ENCODE results near the gene DIS3L2.

DIS3L2 gene

DNA sequence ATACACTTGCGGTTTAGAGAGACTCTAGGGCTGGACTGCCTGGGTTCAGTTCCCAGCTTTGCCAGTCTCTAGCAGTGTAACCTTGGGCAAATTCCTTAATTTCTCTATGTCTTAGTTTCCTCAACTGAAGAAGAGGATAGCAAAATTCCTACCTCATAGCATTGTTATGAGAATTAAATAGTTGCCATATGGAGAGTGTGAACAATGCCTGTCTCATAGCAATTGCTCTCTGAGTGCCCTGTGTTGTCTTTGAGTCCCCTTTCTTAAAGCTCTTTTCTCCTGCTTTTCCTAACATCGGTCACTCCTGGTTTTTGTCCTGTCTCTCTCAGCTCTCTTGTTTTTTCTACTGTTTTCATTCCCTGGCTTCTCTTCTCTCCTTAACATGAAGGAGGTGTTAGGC, 300.3 kb downstream of the DIS3L2 start:
- Histone ChIP-seq H3K4me3 (ENCODE audit: low read length) (no peak overlapping the region), H3K27me3 (ENCODE audit: insufficient read depth, low read length) (no peaks in the 10 kb centered on the region), H2AFZ (ENCODE audit: low read depth, low read length) (no peak overlapping the region), H3K9me3 (ENCODE audit: low read length) (no peaks in the 10 kb centered on the region), H3K4me1 (ENCODE audit: insufficient read depth, low read length) (peaks cover 37% of the 10 kb centered on the region), H3K36me3 (ENCODE audit: insufficient read depth, low read length) (no peaks in the 10 kb centered on the region)

DNA sequence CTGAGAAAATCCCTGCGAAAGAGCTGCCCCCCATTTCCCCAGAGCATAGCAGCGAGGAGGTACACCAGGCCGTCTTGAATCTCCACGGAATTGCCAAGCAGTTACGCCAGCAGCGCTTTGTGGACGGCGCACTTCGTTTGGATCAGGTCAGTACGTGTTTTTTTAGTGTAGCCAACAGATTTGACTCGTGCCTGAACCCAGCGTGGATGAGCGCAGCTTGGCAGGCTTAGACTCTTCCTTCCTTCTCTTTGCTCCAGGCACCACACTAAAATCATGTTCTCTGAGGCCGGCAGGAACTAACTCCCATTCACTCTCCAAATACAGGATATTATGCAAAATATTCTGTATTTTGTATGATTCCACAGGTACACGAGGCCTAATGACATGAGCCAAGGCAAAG, 301.8 kb downstream of the DIS3L2 start:
- Histone ChIP-seq H2AFZ (ENCODE audit: low read depth, low read length) (no peak overlapping the region), H3K9me3 (ENCODE audit: low read length) (no peaks in the 10 kb centered on the region), H3K4me3 (ENCODE audit: low read length) (no peak overlapping the region), H3K4me1 (ENCODE audit: insufficient read depth, low read length) (peaks cover 40% of the 10 kb centered on the region), H3K27me3 (ENCODE audit: insufficient read depth, low read length) (no peaks in the 10 kb centered on the region), H3K36me3 (ENCODE audit: insufficient read depth, low read length) (no peaks in the 10 kb centered on the region)

DNA sequence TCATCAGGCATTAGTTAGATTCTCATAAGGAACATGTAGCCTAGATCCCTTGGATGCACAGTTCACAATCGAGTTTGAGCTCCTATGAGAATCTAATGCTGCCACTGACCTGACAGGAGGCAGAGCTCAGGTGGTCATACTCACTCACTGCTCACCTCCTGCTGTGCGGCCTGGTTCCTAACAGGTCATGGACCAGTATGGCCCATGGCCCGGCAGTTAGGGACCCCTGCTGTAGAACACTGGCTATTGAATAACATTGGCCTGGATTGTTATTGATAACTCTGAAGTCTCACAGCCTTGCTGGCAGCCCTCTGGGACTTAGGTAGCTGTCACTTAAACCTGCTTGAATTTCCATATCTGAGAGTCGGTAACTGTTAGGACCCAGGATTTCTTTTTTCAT, 302.6 kb downstream of the DIS3L2 start:
- Histone ChIP-seq H3K9me3 (ENCODE audit: low read length) (no peaks in the 10 kb centered on the region), H3K36me3 (ENCODE audit: insufficient read depth, low read length) (no peaks in the 10 kb centered on the region)

DNA sequence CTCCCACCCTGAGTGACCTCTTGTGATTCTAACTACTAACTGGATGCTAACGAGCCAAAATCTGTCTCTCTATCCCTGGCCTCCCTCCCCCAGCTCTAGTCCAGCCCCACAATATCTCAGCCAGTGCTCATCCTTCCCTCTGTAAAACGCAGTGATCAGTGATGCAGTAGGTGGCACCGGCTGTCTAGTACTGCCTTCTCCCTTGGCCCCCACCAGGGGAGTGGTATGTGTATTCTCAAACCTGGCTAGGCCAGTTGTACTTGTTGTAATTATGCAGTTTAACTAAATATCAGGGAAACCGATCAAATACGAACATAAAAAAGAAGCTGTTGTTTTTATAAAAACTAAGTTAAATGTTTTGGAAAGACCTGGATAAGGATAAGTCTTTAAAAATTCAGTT, 303.8 kb downstream of the DIS3L2 start:
- Histone ChIP-seq H2AFZ (ENCODE audit: low read depth, low read length) (no peak overlapping the region), H3K4me1 (ENCODE audit: insufficient read depth, low read length) (peaks cover 29% of the 10 kb centered on the region), H3K27me3 (ENCODE audit: insufficient read depth, low read length) (no peaks in the 10 kb centered on the region), H3K9me3 (ENCODE audit: low read length) (no peaks in the 10 kb centered on the region), H3K36me3 (ENCODE audit: insufficient read depth, low read length) (no peaks in the 10 kb centered on the region), H3K4me3 (ENCODE audit: low read length) (no peak overlapping the region)

More for the DNA sequence above, 302.6 kb downstream of the DIS3L2 start:
- H3K4me3 ChIP-seq (ENCODE audit: low read length): no peak overlapping the region
- H2AFZ ChIP-seq (ENCODE audit: low read depth, low read length): no peak overlapping the region
- no peaks in the 10 kb centered on the region for H3K27me3 ChIP-seq (ENCODE audit: insufficient read depth, low read length)
- H3K4me1 ChIP-seq (ENCODE audit: insufficient read depth, low read length): peaks cover 41% of the 10 kb centered on the region

DNA sequence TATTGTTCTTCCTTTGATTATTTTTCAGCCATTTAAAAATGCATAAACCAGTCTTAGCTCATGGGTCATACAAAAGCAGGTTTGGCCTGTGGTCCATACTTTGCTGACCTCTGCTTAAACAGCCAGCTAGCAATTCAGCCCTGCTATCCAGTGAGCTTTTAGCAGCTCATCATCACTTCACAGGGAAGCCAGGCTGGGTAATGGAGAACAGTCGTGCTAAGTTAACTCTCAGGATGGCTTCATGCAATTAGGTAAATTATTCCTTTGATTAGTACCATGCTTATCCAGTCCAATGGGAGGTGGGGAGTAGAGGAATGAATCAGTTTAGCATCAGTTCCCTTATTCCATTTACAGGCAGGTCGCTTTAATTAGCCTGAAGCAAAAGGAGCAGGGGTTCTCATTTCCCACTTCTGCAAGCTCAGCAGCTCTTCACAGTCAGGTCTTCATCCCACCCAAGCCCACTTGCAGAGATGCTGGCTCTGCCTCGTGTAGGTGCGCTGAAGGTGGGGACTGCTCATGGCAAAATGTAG, 307.2 kb downstream of the DIS3L2 start:
- no peaks in the 10 kb centered on the region for H3K27me3 ChIP-seq (ENCODE audit: insufficient read depth, low read length)

DNA sequence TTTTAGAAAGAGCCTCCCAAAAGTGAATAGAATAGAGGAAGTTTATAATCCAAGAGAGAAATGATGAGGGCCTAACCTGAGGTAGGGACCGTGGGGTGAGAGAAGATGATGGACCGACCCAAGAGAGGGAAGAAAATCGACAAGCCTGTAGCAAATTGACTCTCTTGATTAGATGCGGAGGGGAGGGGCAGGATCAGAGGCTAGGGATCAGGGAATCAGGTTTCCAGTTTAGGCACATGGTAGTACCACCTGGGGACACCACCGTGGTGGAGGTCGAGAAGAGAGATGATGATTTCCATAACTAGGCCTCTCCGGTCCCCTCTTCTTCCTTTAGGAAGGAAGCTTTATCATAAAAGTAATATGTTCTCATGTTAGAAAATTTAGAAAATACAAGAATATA, 308.4 kb downstream of the DIS3L2 start:
- H2AFZ ChIP-seq (ENCODE audit: low read depth, low read length): no peak overlapping the region
- H3K36me3 ChIP-seq (ENCODE audit: insufficient read depth, low read length): no peaks in the 10 kb centered on the region
- H3K9me3 ChIP-seq (ENCODE audit: low read length): no peaks in the 10 kb centered on the region
- no peak overlapping the region for H3K4me3 ChIP-seq (ENCODE audit: low read length)
- H3K27me3 ChIP-seq (ENCODE audit: insufficient read depth, low read length): no peaks in the 10 kb centered on the region
- H3K4me1 ChIP-seq (ENCODE audit: insufficient read depth, low read length): peaks cover 30% of the 10 kb centered on the region

More for the DNA sequence above, 307.2 kb downstream of the DIS3L2 start:
- Histone ChIP-seq H3K36me3 (ENCODE audit: insufficient read depth, low read length) (no peaks in the 10 kb centered on the region), H2AFZ (ENCODE audit: low read depth, low read length) (no peak overlapping the region), H3K4me1 (ENCODE audit: insufficient read depth, low read length) (peaks cover 20% of the 10 kb centered on the region), H3K9me3 (ENCODE audit: low read length) (no peaks in the 10 kb centered on the region), H3K4me3 (ENCODE audit: low read length) (no peak overlapping the region)

DNA sequence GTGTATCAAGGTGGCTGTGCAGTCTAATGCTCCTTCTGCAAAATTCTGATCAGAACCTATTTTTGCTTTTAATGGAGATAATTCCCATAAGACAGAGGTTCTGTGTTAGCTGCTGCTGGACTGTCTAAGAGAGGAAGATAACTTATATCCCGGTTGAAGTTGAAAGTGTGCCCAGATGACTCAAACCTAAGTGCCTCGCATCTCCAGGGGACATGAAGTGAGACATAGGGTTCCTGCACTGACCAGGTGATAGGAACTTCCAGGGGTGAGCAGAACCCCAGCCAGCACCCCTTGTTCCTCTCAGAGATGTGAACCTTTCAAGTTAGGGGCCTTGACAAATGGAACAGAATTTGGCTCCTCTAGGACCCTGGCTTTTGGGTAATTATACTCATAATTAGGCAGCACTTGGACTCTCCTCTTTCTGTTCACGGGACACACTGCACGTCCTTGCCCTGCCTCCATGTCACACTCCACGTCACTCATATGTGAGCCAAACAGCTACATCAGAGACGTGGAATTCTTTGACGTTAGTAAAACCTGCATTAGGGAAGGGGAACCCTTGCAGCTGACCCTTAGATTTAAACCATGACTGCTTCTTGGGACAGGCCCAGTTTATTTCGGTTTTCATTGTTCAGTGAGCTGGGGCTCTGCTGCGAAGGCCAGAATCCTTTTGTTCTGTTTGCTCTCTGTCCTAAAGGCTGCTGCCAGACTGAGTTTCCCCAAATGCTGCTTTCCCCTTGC, 312.6 kb downstream of the DIS3L2 start:
- H2AFZ ChIP-seq (ENCODE audit: low read depth, low read length): no peak overlapping the region
- H3K4me3 ChIP-seq (ENCODE audit: low read length): no peak overlapping the region
- no peaks in the 10 kb centered on the region for H3K9me3 ChIP-seq (ENCODE audit: low read length)
- no peaks in the 10 kb centered on the region for H3K36me3 ChIP-seq (ENCODE audit: insufficient read depth, low read length)
- H3K27me3 ChIP-seq (ENCODE audit: insufficient read depth, low read length): no peaks in the 10 kb centered on the region
- H3K4me1 ChIP-seq (ENCODE audit: insufficient read depth, low read length): peaks cover 30% of the 10 kb centered on the region

DNA sequence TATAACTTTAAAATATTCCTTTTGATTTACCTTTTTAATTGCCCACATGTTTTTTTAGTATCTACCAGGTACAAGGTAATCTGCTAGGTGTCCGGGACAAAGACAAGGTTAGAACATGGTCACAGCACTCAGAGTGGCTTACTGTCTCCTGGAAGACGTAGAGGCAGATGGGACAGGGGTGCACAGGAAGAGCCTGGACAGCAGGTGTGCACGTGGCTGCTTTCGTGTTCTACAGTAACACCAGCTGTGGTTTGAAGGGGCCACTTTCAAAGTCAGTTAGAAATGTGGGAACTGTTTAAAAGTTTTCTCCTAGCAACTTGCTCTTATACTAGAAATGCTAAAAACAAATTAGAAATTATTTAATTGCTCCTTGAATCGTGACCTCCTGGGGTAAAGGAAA, 314.2 kb downstream of the DIS3L2 start:
- Histone ChIP-seq H3K4me3 (ENCODE audit: low read length) (no peak overlapping the region), H2AFZ (ENCODE audit: low read depth, low read length) (no peak overlapping the region), H3K27me3 (ENCODE audit: insufficient read depth, low read length) (no peaks in the 10 kb centered on the region), H3K36me3 (ENCODE audit: insufficient read depth, low read length) (no peaks in the 10 kb centered on the region), H3K4me1 (ENCODE audit: insufficient read depth, low read length) (peaks cover 32% of the 10 kb centered on the region), H3K9me3 (ENCODE audit: low read length) (no peaks in the 10 kb centered on the region)

DNA sequence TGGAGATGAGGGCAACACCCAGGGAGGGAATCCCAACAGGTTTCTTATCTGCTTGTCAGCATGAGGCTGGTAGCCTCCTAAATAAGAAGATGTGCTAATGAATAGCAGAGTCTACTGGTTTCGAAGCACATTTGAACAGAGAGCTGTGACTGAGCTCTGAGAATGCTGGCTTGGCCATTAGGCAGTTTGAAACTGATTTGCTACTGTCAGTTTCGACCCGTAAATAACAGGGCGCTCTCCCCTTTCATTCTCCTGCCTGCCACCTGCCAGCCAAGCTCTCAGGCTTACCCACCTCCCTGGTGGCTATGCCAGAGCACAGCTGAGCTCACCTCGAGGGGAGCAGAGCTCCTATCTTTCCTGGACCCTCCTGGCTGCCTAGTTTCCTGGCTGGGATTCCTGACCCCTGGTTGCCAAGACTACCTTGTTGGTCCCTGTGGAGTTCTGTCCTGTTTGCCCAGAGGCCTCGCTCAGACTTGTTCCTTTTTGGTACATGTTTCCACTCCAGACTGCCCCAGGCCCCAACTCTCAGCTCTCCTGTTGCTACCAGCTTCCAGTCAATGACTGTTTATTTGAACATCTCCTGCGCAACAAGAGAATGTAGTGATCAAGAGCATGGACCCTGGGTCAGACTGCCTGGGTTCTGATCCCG, 314.7 kb downstream of the DIS3L2 start:
- Histone ChIP-seq H3K4me3 (ENCODE audit: low read length) (no peak overlapping the region), H3K4me1 (ENCODE audit: insufficient read depth, low read length) (peaks cover 28% of the 10 kb centered on the region), H3K36me3 (ENCODE audit: insufficient read depth, low read length) (no peaks in the 10 kb centered on the region), H3K27me3 (ENCODE audit: insufficient read depth, low read length) (no peaks in the 10 kb centered on the region), H2AFZ (ENCODE audit: low read depth, low read length) (no peak overlapping the region), H3K9me3 (ENCODE audit: low read length) (no peaks in the 10 kb centered on the region)

DNA sequence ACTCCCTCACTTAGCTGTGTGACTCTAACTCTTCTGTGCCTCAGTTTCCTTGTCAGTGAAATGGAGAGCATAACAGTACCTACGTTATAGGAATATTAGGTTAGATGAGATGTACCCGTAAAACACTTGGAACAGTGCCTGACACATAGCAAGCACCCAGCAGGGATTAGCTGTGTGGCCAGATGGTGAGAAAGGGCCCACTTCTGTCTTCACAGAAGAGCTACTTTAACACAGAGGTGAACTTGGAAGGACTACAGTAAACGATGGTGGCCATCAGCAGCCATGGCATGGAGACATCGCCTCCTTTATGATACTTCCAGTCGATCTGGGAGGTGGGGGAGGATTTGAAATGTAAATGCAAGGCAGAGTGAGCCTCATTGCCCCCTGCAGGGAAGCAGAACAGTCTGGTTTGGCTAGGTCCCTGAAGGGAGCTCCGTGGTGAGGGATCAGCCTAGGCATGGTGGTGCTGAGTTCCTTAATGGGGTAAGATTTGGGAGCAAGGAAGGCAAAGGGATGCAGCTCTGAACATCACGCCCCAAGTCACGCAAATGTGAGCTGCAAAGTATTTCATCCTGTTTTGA, 315.3 kb downstream of the DIS3L2 start:
- H3K4me1 ChIP-seq (ENCODE audit: insufficient read depth, low read length): peaks cover 33% of the 10 kb centered on the region

DNA sequence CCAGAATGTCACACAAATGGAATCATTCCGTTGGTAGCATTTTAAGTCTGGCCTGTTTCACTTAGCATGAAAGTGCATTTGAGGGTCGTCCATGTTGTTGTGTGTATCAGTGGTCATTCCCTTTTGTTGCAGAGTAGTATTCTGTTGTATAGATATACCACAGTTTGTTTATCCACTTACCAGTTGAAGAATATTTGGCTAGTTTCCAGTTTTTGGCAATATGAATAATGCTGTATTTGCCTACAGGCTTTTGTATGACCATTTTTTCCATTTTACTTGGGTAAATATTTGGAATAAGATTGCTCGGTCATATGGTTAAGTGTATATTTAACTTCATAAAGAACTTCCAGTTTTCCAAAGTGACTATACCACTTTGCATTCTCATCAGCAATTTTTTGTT, 317.0 kb downstream of the DIS3L2 start:
- no peaks in the 10 kb centered on the region for H3K36me3 ChIP-seq (ENCODE audit: insufficient read depth, low read length)
- H3K9me3 ChIP-seq (ENCODE audit: low read length): no peaks in the 10 kb centered on the region
- no peaks in the 10 kb centered on the region for H3K27me3 ChIP-seq (ENCODE audit: insufficient read depth, low read length)
- peaks cover 44% of the 10 kb centered on the region for H3K4me1 ChIP-seq (ENCODE audit: insufficient read depth, low read length)
- H2AFZ ChIP-seq (ENCODE audit: low read depth, low read length): no peak overlapping the region
- no peak overlapping the region for H3K4me3 ChIP-seq (ENCODE audit: low read length)

More for the DNA sequence above, 315.3 kb downstream of the DIS3L2 start:
- no peak overlapping the region for H3K4me3 ChIP-seq (ENCODE audit: low read length)
- H3K9me3 ChIP-seq (ENCODE audit: low read length): no peaks in the 10 kb centered on the region
- H3K27me3 ChIP-seq (ENCODE audit: insufficient read depth, low read length): no peaks in the 10 kb centered on the region
- H2AFZ ChIP-seq (ENCODE audit: low read depth, low read length): no peak overlapping the region
- no peaks in the 10 kb centered on the region for H3K36me3 ChIP-seq (ENCODE audit: insufficient read depth, low read length)

DNA sequence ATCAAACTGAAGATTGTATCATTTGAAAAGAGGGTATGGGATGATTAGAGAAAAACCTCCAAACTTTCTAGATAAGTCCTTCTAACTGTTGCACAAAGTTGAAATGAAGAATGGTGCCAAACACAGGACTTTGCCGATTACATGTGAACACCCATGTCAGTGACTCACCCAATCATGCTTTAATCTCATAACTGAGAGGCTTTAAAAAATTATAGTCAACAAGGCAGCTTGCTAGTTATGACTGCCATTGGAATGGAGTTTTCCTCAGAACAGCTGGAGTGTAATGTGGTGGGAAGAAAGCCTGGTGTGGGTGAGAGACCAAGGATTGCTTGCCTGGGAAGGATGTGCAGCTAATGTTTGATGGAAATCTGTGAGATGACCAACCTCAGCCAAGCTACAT, 318.8 kb downstream of the DIS3L2 start:
- Histone ChIP-seq H3K36me3 (ENCODE audit: insufficient read depth, low read length) (no peaks in the 10 kb centered on the region), H3K9me3 (ENCODE audit: low read length) (no peaks in the 10 kb centered on the region), H3K27me3 (ENCODE audit: insufficient read depth, low read length) (no peaks in the 10 kb centered on the region)

DNA sequence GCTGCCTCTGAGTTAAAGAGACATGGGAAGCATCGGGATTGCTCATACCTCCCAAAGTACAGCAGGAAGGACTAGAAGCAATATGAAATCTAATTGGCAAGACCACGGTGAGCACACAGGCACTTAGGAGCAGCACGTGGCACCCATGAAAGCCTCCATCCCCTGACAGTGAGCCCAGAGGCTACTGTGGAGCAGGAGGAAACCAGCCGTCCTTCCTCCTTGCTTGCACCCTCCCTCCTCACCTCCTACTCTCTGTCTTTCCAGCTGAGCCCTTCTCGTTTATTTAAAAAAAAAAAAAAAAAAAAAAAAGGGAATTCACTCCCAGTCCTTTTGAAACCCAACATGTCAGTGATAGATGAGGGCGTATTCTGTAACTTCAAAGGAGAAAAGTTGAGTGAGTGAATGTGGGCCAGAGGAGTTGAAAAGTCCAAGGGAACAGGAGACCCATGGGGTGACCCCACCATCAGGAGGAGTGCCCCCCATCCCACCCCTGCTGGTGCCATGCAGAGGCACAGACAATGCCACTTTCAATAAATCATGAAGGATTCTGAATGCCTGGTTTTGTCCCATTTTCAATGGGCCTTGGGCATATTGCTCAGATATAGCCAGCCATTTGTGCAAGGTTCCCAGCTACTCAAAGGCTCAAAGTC, 320.5 kb downstream of the DIS3L2 start:
- H3K4me1 ChIP-seq (ENCODE audit: insufficient read depth, low read length): peaks cover 29% of the 10 kb centered on the region
- no peak overlapping the region for H3K4me3 ChIP-seq (ENCODE audit: low read length)
- no peaks in the 10 kb centered on the region for H3K9me3 ChIP-seq (ENCODE audit: low read length)
- no peak overlapping the region for H2AFZ ChIP-seq (ENCODE audit: low read depth, low read length)
- H3K27me3 ChIP-seq (ENCODE audit: insufficient read depth, low read length): no peaks in the 10 kb centered on the region
- H3K36me3 ChIP-seq (ENCODE audit: insufficient read depth, low read length): no peaks in the 10 kb centered on the region

More for the DNA sequence above, 318.8 kb downstream of the DIS3L2 start:
- Histone ChIP-seq H3K4me1 (ENCODE audit: insufficient read depth, low read length) (peaks cover 41% of the 10 kb centered on the region), H3K4me3 (ENCODE audit: low read length) (no peak overlapping the region), H2AFZ (ENCODE audit: low read depth, low read length) (no peak overlapping the region)

All from neuron (in vitro differentiated cells).